Endothelial cell of umbilical vein (primary cell): Measurements from ENCODE around the gene ABCC4. TPM values are rescaled to one million over a fixed set of nuclear protein-coding genes. Genes with fewer than 3 reads are reported as not detected.

Experiments
- BruUV-seq: library from RNA; stranded (reverse); fragments of 400-500 nt; replicated peaks from 2 replicates; lab custom pipeline; 2021; lab: Mats Ljungman, UMichigan
- CTCF ChIA-PET: fragments of 300-600, 350-600 bp; sonication (Branson Sonifier 250); formaldehyde crosslinking; loops from one replicate; lab custom pipeline; 2021; ENCODE audit warnings: antibody characterized with exemption, inconsistent platforms; lab: Charles Lee
- POLR2A ChIA-PET: fragments of 300-600, 350-600 bp; sonication (Branson Sonifier 250); formaldehyde crosslinking; loops from one replicate; lab custom pipeline; 2021; ENCODE audit warnings: antibody characterized with exemption, inconsistent platforms; lab: Charles Lee
- DNase-seq: peaks from one replicate; pipeline ENCODE4 v3.0.0-alpha.2; 2011; ENCODE audit warnings: low read depth, low spot score
- FAIRE-seq: peaks from 2 replicates; lab custom pipeline; 2011; peaks lifted over from hg19 to GRCh38; lab: Jason Lieb, UNC
- H2AFZ ChIP-seq: 2 replicates; pipeline ENCODE4 v1.6.0; 2012; ENCODE audit warnings: low read depth, low read length, control low read depth, inconsistent platforms
- H3K27ac ChIP-seq: 2 replicates; pipeline ENCODE4 v1.5.1; 2011; ENCODE audit warnings: low read depth, mild to moderate bottlenecking, control low read depth, low read length, moderate library complexity; ENCODE audit not compliant: insufficient read depth
- H3K27me3 ChIP-seq, 2 experiments: 2 replicates each; pipeline versions ENCODE4 v1.6.0 to v1.6.1; 2011; ENCODE audit warnings: low read length in 2 of 2, mixed read lengths in 1 of 2; ENCODE audit not compliant: control insufficient read depth in 2 of 2, insufficient read depth in 2 of 2
- H3K36me3 ChIP-seq, 2 experiments: 2 replicates in 1 of 2; 3 replicates in 1 of 2; pipeline ENCODE4 v1.5.1; 2011; ENCODE audit warnings: low read length in 2 of 2, mild to moderate bottlenecking in 1 of 2, moderate library complexity in 1 of 2; ENCODE audit not compliant: control insufficient read depth in 2 of 2, insufficient read depth in 2 of 2; ENCODE audit errors: extremely low read depth in 1 of 2
- H3K4me1 ChIP-seq: 3 replicates; pipeline ENCODE4 v1.5.1; 2011; ENCODE audit warnings: mild to moderate bottlenecking, low read length; ENCODE audit not compliant: control insufficient read depth, insufficient read depth; ENCODE audit errors: extremely low read depth
- H3K4me2 ChIP-seq: 2 replicates; pipeline ENCODE4 v1.6.1; 2011; ENCODE audit warnings: low read length, control low read depth, mixed read lengths; ENCODE audit not compliant: insufficient read depth
- H3K4me3 ChIP-seq, 3 experiments: fragments of 200-600 bp in 1 of 3; sonication (generic), shearing (Covaris generic) in 1 of 3; replicated peaks in 1 of 3; 2 replicates each; pipeline ENCODE4 v1.5.1; 2011 to 2016; ENCODE audit warnings: control low read depth in 3 of 3, low read length in 3 of 3, mild to moderate bottlenecking in 2 of 3, inconsistent platforms in 1 of 3, low read depth in 1 of 3, moderate library complexity in 1 of 3; ENCODE audit not compliant: insufficient read depth in 1 of 3
- H3K79me2 ChIP-seq: 2 replicates; pipeline ENCODE4 v1.6.0; 2012; ENCODE audit warnings: low read length, inconsistent platforms; ENCODE audit not compliant: control insufficient read depth, insufficient read depth
- H3K9ac ChIP-seq: replicated peaks from 2 replicates; pipeline ENCODE3; 2011; ENCODE audit warnings: low read length, control low read depth; ENCODE audit not compliant: insufficient read depth; ENCODE audit errors: extremely low read depth
- H3K9me1 ChIP-seq: replicated peaks from 3 replicates; pipeline ENCODE4 v1.6.0; 2011; ENCODE audit warnings: mild to moderate bottlenecking, low read length; ENCODE audit not compliant: control insufficient read depth, insufficient read depth; ENCODE audit errors: extremely low read depth
- H3K9me3 ChIP-seq: replicated peaks from 2 replicates; pipeline ENCODE4 v1.5.1; 2012; ENCODE audit warnings: low read length, inconsistent platforms; ENCODE audit not compliant: control insufficient read depth, insufficient read depth
- H4K20me1 ChIP-seq: replicated peaks from 2 replicates; pipeline ENCODE3; 2011; ENCODE audit warnings: mild to moderate bottlenecking, low read length; ENCODE audit not compliant: control insufficient read depth, insufficient read depth; ENCODE audit errors: extremely low read depth
- EZH2 ChIP-seq: IDR thresholded peaks from 2 replicates; pipeline ENCODE4 v1.6.1; 2012; ENCODE audit warnings: borderline replicate concordance, low read depth, mild to moderate bottlenecking, moderate library complexity, low read length, inconsistent platforms; ENCODE audit not compliant: severe bottlenecking
- FOS ChIP-seq: IDR thresholded peaks from 2 replicates; pipeline ENCODE4 v1.6.1; 2011; ENCODE audit warnings: mild to moderate bottlenecking, low read length, moderate library complexity, borderline replicate concordance; ENCODE audit not compliant: insufficient read depth
- GATA2 ChIP-seq: IDR thresholded peaks from 2 replicates; pipeline ENCODE4 v1.7.0; 2011; ENCODE audit warnings: low read depth, mild to moderate bottlenecking, moderate library complexity, mixed read lengths, low read length; ENCODE audit not compliant: insufficient read length, insufficient read depth
- JUN ChIP-seq: IDR thresholded peaks from 2 replicates; pipeline ENCODE4 v1.6.1; 2011; ENCODE audit warnings: borderline replicate concordance, low read depth; ENCODE audit not compliant: insufficient read length, insufficient read depth
- MYC ChIP-seq: IDR thresholded peaks from one replicate; pipeline ENCODE4 v1.6.1; 2011; ENCODE audit warnings: mild to moderate bottlenecking, low read depth, low read length
- POLR2A ChIP-seq: IDR thresholded peaks from 2 replicates; pipeline ENCODE4 v1.6.1; 2012; ENCODE audit warnings: low read depth, mild to moderate bottlenecking, control low read depth, low read length
- dilution Hi-C: fragments of 300-500 bp; cut with MboI; formaldehyde crosslinking; loops from one replicate; pipeline ENCODE4 v1.15.0; 2019; ENCODE audit warnings: low sequenced_read_pairs; ENCODE audit not compliant: extremely low pct_ligation_motif_present
- intact Hi-C: fragments of 100-400 bp; cut with micrococcal nuclease; formaldehyde crosslinking; loops from one replicate; pipeline ENCODE4 v1.10.0; 2022
- polyA plus RNA-seq, 4 experiments: library from polyadenylated mRNA; depleted of rRNA in 3 of 4; stranded (reverse) in 3 of 4; unstranded in 1 of 4; fragments of >200 nt; gene quantifications; 2 replicates each; pipeline versions ENCODE4 v1.2.1 to v1.2.3, GENCODE V29; 2011 to 2012; ENCODE audit warnings: missing spikeins in 1 of 4
- total RNA-seq: library from RNA; stranded (reverse); gene quantifications from 2 replicates; pipeline ENCODE4 v1.2.3, GENCODE V29; 2021
- TF ChIP-seq, protein P1 (sequence below), 2 donors: IDR thresholded peaks; 1 replicate in 1 of 2; 2 replicates in 1 of 2; pipeline ENCODE4 v1.5.1; 2011; ENCODE audit warnings: low read length in 2 of 2, mild to moderate bottlenecking in 2 of 2, moderate library complexity in 2 of 2, control low read depth in 1 of 2, inconsistent platforms in 1 of 2, low read depth in 1 of 2; ENCODE audit not compliant: insufficient read depth in 1 of 2; ENCODE audit errors: extremely low read depth in 1 of 2

Gene ABCC4
- total and polyA plus RNA-seq, 2 donors (not counting 3 experiments of a cell fraction or from before 2014, with no cell fraction given), result 9.2 to 15.9 TPM

DNA sequence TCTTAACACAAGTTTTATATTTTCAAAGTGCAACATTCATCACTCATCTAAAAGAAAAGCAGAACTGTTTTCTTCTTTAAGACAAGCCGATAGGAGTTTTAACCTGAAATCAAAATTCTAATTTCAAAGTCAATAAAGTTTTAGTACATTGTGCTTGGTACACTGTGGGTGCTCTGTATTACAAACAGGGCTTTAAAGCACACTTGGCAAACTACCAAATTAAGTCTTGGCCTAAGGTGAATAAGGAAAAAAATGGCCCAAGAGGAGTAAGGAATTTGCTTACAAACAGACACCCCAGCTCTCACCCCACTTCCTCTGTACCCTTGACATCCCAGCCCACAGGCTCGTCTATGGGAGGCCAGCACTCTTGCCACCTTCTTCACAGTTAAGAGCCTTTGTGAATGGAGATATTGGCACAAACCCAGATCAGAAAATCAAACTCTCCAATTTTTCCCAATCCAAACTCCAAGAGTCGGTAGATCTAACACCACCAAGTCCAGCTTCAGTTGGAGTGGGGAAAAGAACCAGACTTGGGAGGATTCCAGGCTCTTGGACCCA, 66.0 kb downstream of the ABCC4 start:
- no peak overlapping the region for H3K4me2 ChIP-seq
- ChIA-PET POLR2A (no interaction called here), CTCF (interaction anchor here (0.7 to 1.8 kb wide), 7 partner anchors 9 to 145 kb away, joined by 3 to 8 read pairs (median 3); no protein-coding TSS in a partner anchor)
- DNase-seq (peak; percentile 19), FAIRE-seq (no peak)
- H3K27me3 ChIP-seq, result no peaks in the 10 kb centered on the region
- no peak overlapping the region for H2AFZ ChIP-seq
- no peak overlapping the region for H3K9ac ChIP-seq
- no peaks in the 10 kb centered on the region for H3K9me3 ChIP-seq
- H4K20me1 ChIP-seq, result no peaks in the 10 kb centered on the region
- TF ChIP-seq, protein P1, sequence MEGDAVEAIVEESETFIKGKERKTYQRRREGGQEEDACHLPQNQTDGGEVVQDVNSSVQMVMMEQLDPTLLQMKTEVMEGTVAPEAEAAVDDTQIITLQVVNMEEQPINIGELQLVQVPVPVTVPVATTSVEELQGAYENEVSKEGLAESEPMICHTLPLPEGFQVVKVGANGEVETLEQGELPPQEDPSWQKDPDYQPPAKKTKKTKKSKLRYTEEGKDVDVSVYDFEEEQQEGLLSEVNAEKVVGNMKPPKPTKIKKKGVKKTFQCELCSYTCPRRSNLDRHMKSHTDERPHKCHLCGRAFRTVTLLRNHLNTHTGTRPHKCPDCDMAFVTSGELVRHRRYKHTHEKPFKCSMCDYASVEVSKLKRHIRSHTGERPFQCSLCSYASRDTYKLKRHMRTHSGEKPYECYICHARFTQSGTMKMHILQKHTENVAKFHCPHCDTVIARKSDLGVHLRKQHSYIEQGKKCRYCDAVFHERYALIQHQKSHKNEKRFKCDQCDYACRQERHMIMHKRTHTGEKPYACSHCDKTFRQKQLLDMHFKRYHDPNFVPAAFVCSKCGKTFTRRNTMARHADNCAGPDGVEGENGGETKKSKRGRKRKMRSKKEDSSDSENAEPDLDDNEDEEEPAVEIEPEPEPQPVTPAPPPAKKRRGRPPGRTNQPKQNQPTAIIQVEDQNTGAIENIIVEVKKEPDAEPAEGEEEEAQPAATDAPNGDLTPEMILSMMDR (IDR thresholded peaks at IDR 0.05; ENCODE audit: extremely low read depth in 1 of 2, insufficient read depth in 1 of 2, low read depth in 1 of 2, low read length in 2 of 2), result no peak
- TF ChIP-seq EZH2, result no peak
- TF ChIP-seq JUN, result no peak
- no peak for TF ChIP-seq FOS
- no peak for TF ChIP-seq POLR2A
- no peak for TF ChIP-seq MYC
- H3K79me2 ChIP-seq, result peaks cover 2% of the 10 kb centered on the region
- BruUV-seq, result no TSS peak
- peaks cover 11% of the 10 kb centered on the region for H3K4me1 ChIP-seq
- no peaks in the 10 kb centered on the region for H3K36me3 ChIP-seq
- dilution Hi-C loops, result no loop called here
- no peaks in the 10 kb centered on the region for H3K9me1 ChIP-seq
- H3K27ac ChIP-seq, result no peak overlapping the region
- intact Hi-C loops, result no loop called here
- H3K4me3 ChIP-seq, result no peak overlapping the region

DNA sequence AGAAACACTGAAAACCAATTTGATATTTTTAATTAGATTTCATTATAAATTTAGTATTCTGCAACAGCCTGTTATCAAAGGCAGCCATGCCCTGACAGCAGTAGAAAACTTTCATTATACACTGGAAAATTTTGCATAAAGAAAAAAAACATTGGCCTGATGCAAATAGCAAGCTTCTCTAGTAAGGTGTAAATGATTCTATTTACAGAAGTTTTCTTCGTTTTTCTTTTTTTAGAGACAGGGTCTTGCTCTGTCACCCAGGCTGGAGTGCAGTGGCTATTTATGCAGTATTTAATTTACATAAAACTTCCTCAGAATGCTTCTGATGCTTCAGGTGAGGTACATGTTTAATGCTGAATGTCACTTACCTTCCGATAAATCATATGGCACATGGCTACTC, 67.0 kb downstream of the ABCC4 start:
- H3K4me1 ChIP-seq, result peaks cover 11% of the 10 kb centered on the region
- H2AFZ ChIP-seq, result no peak overlapping the region
- BruUV-seq, result no TSS peak
- H3K9me1 ChIP-seq, result no peaks in the 10 kb centered on the region
- intact Hi-C loops, result no loop called here
- FAIRE-seq (no peak), DNase-seq (no peak)
- dilution Hi-C loops, result no loop called here
- TF ChIP-seq GATA2 (no peak), POLR2A (no peak)
- TF ChIP-seq, protein P1 (IDR thresholded peaks at IDR 0.05; ENCODE audit: extremely low read depth in 1 of 2, insufficient read depth in 1 of 2, low read depth in 1 of 2, low read length in 2 of 2), result no peak
- no peaks in the 10 kb centered on the region for H3K36me3 ChIP-seq
- POLR2A ChIA-PET, result no interaction called here
- CTCF ChIA-PET, result no interaction called here
- H3K4me3 ChIP-seq, result no peak overlapping the region
- H3K79me2 ChIP-seq, result peaks cover 2% of the 10 kb centered on the region
- no peak overlapping the region for H3K4me2 ChIP-seq
- no peaks in the 10 kb centered on the region for H3K27me3 ChIP-seq
- no peaks in the 10 kb centered on the region for H3K9me3 ChIP-seq
- no peak overlapping the region for H3K9ac ChIP-seq
- H3K27ac ChIP-seq, result no peak overlapping the region
- no peaks in the 10 kb centered on the region for H4K20me1 ChIP-seq
